GM12873 (cell line): Measurements from ENCODE around the gene ANO1.

Experiments
- CTCF ChIP-seq: IDR thresholded peaks from 2 replicates; pipeline ENCODE4 v1.5.1; 2012; ENCODE audit warnings: low read depth, mild to moderate bottlenecking, moderate library complexity, low read length, control low read depth; ENCODE audit not compliant: insufficient read depth; ENCODE audit errors: missing control alignments

Gene ANO1

GRCh38 chr11:70032943-70033710 lies 45.0 kb upstream of the ANO1 start:
- TF ChIP-seq CTCF: no peak

GRCh38 chr11:70033711-70034070 lies 44.4 kb upstream of the ANO1 start:
- no peak for TF ChIP-seq CTCF

- TF ChIP-seq CTCF: no peak
These were observed 43.3 kb upstream of the ANO1 start for GRCh38 chr11:70034740-70035365.

GRCh38 chr11:70036971-70037882 lies 40.9 kb upstream of the ANO1 start:
- TF ChIP-seq CTCF: no peak

- no peak for TF ChIP-seq CTCF
These were observed 39.9 kb upstream of the ANO1 start for GRCh38 chr11:70038034-70038834.

GRCh38 chr11:70040452-70040851 lies 37.7 kb upstream of the ANO1 start:
- no peak for TF ChIP-seq CTCF
